HCT116 (cell line): ENCODE measurements around the gene CRYBB1. TPM values are rescaled to one million over a fixed set of nuclear protein-coding genes. Genes with fewer than 3 reads are reported as not detected.

ENCODE experiments used
- ATAC-seq: fragments of 200-7000 bp; cut with Tn5 transposase; 2 replicates; pipeline ENCODE4 v1.9.1; 2020; ENCODE audit warnings: mild to moderate bottlenecking, moderate library complexity
- BruUV-seq: library from RNA; stranded (reverse); fragments of 400-500 nt; replicated peaks from 2 replicates; lab custom pipeline; 2021; lab: Mats Ljungman, UMichigan
- CTCF ChIA-PET: fragments of 300-600 bp; sonication (Branson Sonifier 250); formaldehyde crosslinking; loops from one replicate; lab custom pipeline; 2021; ENCODE audit warnings: antibody characterized with exemption; lab: Charles Lee
- POLR2A ChIA-PET: fragments of 300-600, 350-600 bp; sonication (Branson Sonifier 250); formaldehyde crosslinking; loops from one replicate; lab custom pipeline; 2021; ENCODE audit warnings: antibody characterized with exemption; lab: Charles Lee
- RAD21 ChIA-PET, 2 experiments: fragments of 300-600 bp; sonication (Branson Sonifier 250); formaldehyde crosslinking; loops; one replicate each; lab custom pipeline; 2023; ENCODE audit warnings: low total read pairs in 2 of 2; ENCODE audit not compliant: uncharacterized antibody in 2 of 2, unreplicated experiment in 2 of 2, low non-redundant PET in 1 of 2; lab: Charles Lee
- DNase-seq: peaks from one replicate; pipeline ENCODE4 v3.0.0-alpha.2; 2010; ENCODE audit warnings: low read depth, low spot score
- H2AFZ ChIP-seq: fragments of 200-600 bp; shearing (Covaris generic), sonication (generic); 2 replicates; pipeline ENCODE4 v1.6.1; 2017; ENCODE audit warnings: low read depth, mixed run types, mixed read lengths, antibody characterized with exemption, low read length; ENCODE audit not compliant: poor library complexity, severe bottlenecking
- H3K27ac ChIP-seq: 2 replicates; pipeline ENCODE4 v1.5.1; 2012; ENCODE audit warnings: low read depth, low read length
- H3K27me3 ChIP-seq: fragments of 200-600 bp; sonication (generic); 2 replicates; pipeline ENCODE4 v1.6.1; 2016; ENCODE audit warnings: mixed run types, low read length, mixed read lengths; ENCODE audit not compliant: insufficient read depth
- H3K36me3 ChIP-seq, 2 experiments: fragments of 200-500 bp in 1 of 2; fragments of 200-600 bp in 1 of 2; sonication (Bioruptor generic) in 1 of 2; sonication (generic) in 1 of 2; 2 replicates each; pipeline versions ENCODE4 v1.5.1 to v1.6.1; 2014 to 2016; ENCODE audit warnings: low read length in 2 of 2, inconsistent platforms in 1 of 2, mixed read lengths in 1 of 2, mixed run types in 1 of 2; ENCODE audit not compliant: insufficient read depth in 2 of 2, control insufficient read depth in 1 of 2
- H3K4me1 ChIP-seq, 2 experiments: fragments of 200-600 bp in 1 of 2; sonication (generic) in 1 of 2; 2 replicates each; pipeline versions ENCODE4 v1.5.1 to v1.6.1; 2012 to 2017; ENCODE audit warnings: low read length in 2 of 2, inconsistent platforms in 1 of 2, mild to moderate bottlenecking in 1 of 2, mixed read lengths in 1 of 2, mixed run types in 1 of 2, moderate library complexity in 1 of 2; ENCODE audit not compliant: insufficient read depth in 2 of 2, control insufficient read depth in 1 of 2
- H3K4me2 ChIP-seq: fragments of 200-600 bp; sonication (generic); 2 replicates; pipeline ENCODE4 v1.6.1; 2017; ENCODE audit warnings: mixed run types, low read length, mixed read lengths
- H3K4me3 ChIP-seq, 2 experiments: fragments of 200-600 bp in 1 of 2; sonication (generic) in 1 of 2; replicated peaks in 1 of 2; 2 replicates each; pipeline ENCODE4 v1.5.1; 2011 to 2016; ENCODE audit warnings: low read length in 2 of 2, control low read depth in 1 of 2, low read depth in 1 of 2, mild to moderate bottlenecking in 1 of 2, mixed read lengths in 1 of 2, mixed run types in 1 of 2
- H3K79me2 ChIP-seq: fragments of 200-600 bp; sonication (generic); 2 replicates; pipeline ENCODE4 v1.6.1; 2017; ENCODE audit warnings: mild to moderate bottlenecking, mixed run types, low read length, moderate library complexity, mixed read lengths; ENCODE audit not compliant: insufficient read depth
- H3K9ac ChIP-seq: fragments of 200-600 bp; sonication (generic); 2 replicates; pipeline ENCODE4 v1.6.1; 2016; ENCODE audit warnings: low read length, mixed read lengths
- H3K9me2 ChIP-seq: fragments of 200-600 bp; sonication (generic), shearing (Covaris generic); 2 replicates; pipeline ENCODE4 v1.6.1; 2017; ENCODE audit warnings: mixed run types, mild to moderate bottlenecking, moderate library complexity; ENCODE audit not compliant: insufficient read depth
- H3K9me3 ChIP-seq, 2 experiments: fragments of 200-500 bp in 1 of 2; fragments of 200-600 bp in 1 of 2; sonication (Bioruptor generic) in 1 of 2; sonication (generic) in 1 of 2; 2 replicates each; pipeline ENCODE4 v1.6.1; 2014 to 2017; ENCODE audit warnings: low read length in 2 of 2, mixed read lengths in 2 of 2, inconsistent platforms in 1 of 2, low read depth in 1 of 2, mild to moderate bottlenecking in 1 of 2, mixed run types in 1 of 2, moderate library complexity in 1 of 2; ENCODE audit not compliant: control insufficient read depth in 1 of 2, insufficient read depth in 1 of 2
- H4K20me1 ChIP-seq: fragments of 200-600 bp; sonication (generic), shearing (Covaris generic); 2 replicates; pipeline ENCODE4 v1.6.1; 2017; ENCODE audit warnings: mixed run types, mild to moderate bottlenecking, moderate library complexity; ENCODE audit not compliant: insufficient read depth
- ELF1 ChIP-seq: IDR thresholded peaks from 2 replicates; pipeline ENCODE4 v1.6.1; 2012; ENCODE audit warnings: low read depth, borderline replicate concordance
- EZH2phosphoT487 ChIP-seq: fragments of 200-600 bp; IDR thresholded peaks from 2 replicates; pipeline ENCODE4 v1.6.1; 2018; ENCODE audit warnings: antibody characterized with exemption, borderline replicate concordance
- SIN3A ChIP-seq: IDR thresholded peaks from 2 replicates; pipeline ENCODE4 v1.6.1; 2012; ENCODE audit warnings: low read depth
- SP1 ChIP-seq: IDR thresholded peaks from 2 replicates; pipeline ENCODE4 v1.6.1; 2012; ENCODE audit warnings: low read depth
- SRF ChIP-seq: IDR thresholded peaks from 2 replicates; pipeline ENCODE4 v1.6.1; 2012; ENCODE audit warnings: low read depth
- intact Hi-C: fragments of 100-400 bp; cut with micrococcal nuclease; formaldehyde crosslinking; loops from 2 replicates; pipeline ENCODE4 v1.10.0; 2022
- total RNA-seq: library from RNA; stranded (reverse); gene quantifications from one replicate; pipeline ENCODE4 v1.2.1, GENCODE V29; 2021; ENCODE audit not compliant: unreplicated experiment
- TF ChIP-seq, protein P1 (sequence below), 3 experiments: fragments of 200-600 bp in 1 of 3; sonication (generic) in 1 of 3; IDR thresholded peaks in 2 of 3; conservative IDR thresholded peaks in 1 of 3; 2 replicates each; pipeline ENCODE4 v1.5.1; 2012 to 2017; ENCODE audit warnings: low read depth in 2 of 3, low read length in 2 of 3, antibody characterized with exemption in 1 of 3, borderline replicate concordance in 1 of 3, control low read depth in 1 of 3, mild to moderate bottlenecking in 1 of 3, mixed read lengths in 1 of 3, mixed run types in 1 of 3, moderate library complexity in 1 of 3; ENCODE audit not compliant: insufficient read depth in 1 of 3

Gene CRYBB1
- total RNA-seq, 1 experiment from 2014 or later = not detected

DNA sequence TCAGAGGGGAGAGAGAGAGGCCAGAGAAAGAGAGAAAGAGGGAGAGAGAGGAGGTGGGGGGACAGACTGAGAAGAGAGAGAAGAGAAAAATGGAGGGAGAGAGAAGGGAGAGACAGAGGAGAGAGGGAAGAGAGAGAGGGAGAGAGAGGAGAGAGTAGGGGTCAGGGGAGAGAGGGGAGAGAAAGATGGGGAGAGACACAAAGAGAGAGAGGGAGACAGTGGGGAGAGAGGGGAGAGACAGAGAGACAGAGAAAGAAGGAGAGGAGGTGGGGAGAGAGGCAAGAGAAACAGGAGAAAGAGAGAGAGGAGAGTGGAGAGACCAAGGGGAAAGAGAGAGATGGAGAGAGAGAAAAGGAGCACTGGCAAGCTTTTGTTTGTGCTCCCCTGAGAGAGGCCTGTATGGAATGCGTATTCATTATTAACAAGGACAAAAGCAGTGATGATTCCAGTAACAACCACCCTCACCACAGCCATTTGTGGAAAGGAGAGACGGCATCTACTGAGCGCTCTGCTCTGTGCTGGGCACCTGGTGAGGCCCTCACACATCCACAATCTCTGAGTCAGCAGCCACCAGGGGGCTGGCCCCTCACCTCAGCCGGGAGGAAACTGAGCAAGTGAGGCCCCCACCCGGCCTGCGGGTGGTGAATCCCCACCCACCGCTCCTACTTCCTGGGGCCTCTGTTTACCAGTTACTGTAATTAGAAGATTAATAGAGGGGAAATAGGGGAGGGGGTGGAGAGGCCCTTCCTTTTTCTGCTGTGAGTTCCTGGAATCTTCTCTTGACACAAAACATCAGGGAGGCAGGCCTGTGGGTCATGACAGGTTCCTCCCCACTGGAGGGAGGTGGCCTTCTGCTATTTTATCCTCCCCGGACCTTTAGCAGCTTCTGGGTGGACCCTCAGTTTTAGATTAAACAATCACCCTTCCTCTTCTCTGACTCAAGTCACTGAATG is 24.9 kb upstream of the CRYBB1 start:
- Histone ChIP-seq H4K20me1 (no peaks in the 10 kb centered on the region), H3K79me2 (no peaks in the 10 kb centered on the region), H3K4me1 (peaks cover 3 to 10% of the 10 kb centered on the region in 2 experiments; a peak in 3 of 4 replicates), H2AFZ (no peak overlapping the region), H3K9ac (no peak overlapping the region), H3K27ac (no peak overlapping the region), H3K4me2 (no peak overlapping the region), H3K9me3 (no peaks in the 10 kb centered on the region), H3K27me3 (peaks cover 9% of the 10 kb centered on the region; the same call in 1 of the 2 replicates), H3K36me3 (no peaks in the 10 kb centered on the region), H3K9me2 (no peaks in the 10 kb centered on the region), H3K4me3 (no peak overlapping the region)
- DNase-seq (no peak), ATAC-seq (no peak)
- ChIA-PET POLR2A (no interaction called here), CTCF (interaction anchor here (0.8 kb wide), 1 partner anchor 278 kb away, joined by 3 read pairs; no protein-coding TSS in a partner anchor), RAD21 (no interaction called here)
- TF ChIP-seq SIN3A = no peak
- no peak for TF ChIP-seq EZH2phosphoT487
- TF ChIP-seq, protein P1, sequence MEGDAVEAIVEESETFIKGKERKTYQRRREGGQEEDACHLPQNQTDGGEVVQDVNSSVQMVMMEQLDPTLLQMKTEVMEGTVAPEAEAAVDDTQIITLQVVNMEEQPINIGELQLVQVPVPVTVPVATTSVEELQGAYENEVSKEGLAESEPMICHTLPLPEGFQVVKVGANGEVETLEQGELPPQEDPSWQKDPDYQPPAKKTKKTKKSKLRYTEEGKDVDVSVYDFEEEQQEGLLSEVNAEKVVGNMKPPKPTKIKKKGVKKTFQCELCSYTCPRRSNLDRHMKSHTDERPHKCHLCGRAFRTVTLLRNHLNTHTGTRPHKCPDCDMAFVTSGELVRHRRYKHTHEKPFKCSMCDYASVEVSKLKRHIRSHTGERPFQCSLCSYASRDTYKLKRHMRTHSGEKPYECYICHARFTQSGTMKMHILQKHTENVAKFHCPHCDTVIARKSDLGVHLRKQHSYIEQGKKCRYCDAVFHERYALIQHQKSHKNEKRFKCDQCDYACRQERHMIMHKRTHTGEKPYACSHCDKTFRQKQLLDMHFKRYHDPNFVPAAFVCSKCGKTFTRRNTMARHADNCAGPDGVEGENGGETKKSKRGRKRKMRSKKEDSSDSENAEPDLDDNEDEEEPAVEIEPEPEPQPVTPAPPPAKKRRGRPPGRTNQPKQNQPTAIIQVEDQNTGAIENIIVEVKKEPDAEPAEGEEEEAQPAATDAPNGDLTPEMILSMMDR (IDR thresholded peaks at IDR 0.05 in 2 of 3, conservative IDR thresholded peaks at IDR 0.05 in 1 of 3; ENCODE audit: borderline replicate concordance in 1 of 3, insufficient read depth in 1 of 3, low read depth in 2 of 3, low read length in 2 of 3) = no peak
- TF ChIP-seq SP1 = no peak
- intact Hi-C loops = no loop called here
- no TSS peak for BruUV-seq

DNA sequence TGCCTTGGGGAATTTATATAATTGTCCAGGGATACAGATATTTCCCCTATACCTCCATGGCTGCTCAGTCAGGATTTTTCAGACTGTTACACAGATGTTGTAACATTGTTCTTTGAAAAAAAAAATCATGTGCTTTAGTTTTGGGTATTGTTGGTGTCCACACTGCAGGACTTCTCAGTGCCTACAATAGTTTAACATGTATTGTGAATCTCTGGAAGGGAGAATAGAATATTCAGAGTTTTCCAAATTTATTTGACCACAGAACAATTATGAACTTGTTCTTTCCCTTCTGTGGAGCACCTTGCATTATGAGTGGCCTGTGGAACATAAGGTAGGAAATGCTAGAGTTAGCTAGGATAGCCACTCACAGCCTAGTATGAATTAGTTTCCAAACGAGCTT is 18.5 kb upstream of the CRYBB1 start:
- Histone ChIP-seq H3K4me1 (no peaks in the 10 kb centered on the region), H3K79me2 (no peaks in the 10 kb centered on the region), H3K4me2 (no peak overlapping the region), H3K4me3 (no peak overlapping the region), H3K9me3 (no peaks in the 10 kb centered on the region), H3K36me3 (no peaks in the 10 kb centered on the region), H3K27me3 (0 out of 2 replicates have a peak, but pooled peaks cover 4% of the 10 kb centered on the region), H3K27ac (no peak overlapping the region), H4K20me1 (no peaks in the 10 kb centered on the region), H2AFZ (no peak overlapping the region)
- ChIA-PET RAD21 (no interaction called here), CTCF (no interaction called here), POLR2A (no interaction called here)
- DNase-seq = no peak
- intact Hi-C loops = no loop called here
- no TSS peak for BruUV-seq
- TF ChIP-seq ELF1 (no peak), SRF (no peak)
- TF ChIP-seq, all 23 proteins: peak for 0
- Histone ChIP-seq H3K9ac (no peak overlapping the region), H3K9me2 (no peaks in the 10 kb centered on the region)
- ATAC-seq = no peak
